GM12878 (cell line): ENCODE data around the gene VSX1. TPM values are rescaled to one million over a fixed set of nuclear protein-coding genes. Genes with fewer than 3 reads are reported as not detected.
A peak's percentile ranks its signal among the peaks of the same experiment; 100 is the strongest.

ENCODE experiments used
- ATAC-seq: fragments of 200-7000 bp; cut with Tn5 transposase; 3 replicates; pipeline ENCODE4 v1.9.1; 2020; ENCODE audit warnings: mild to moderate bottlenecking, moderate library complexity
- BruUV-seq: library from RNA; stranded (reverse); fragments of 400-500 nt; replicated peaks from 2 replicates; lab custom pipeline; 2021; lab: Mats Ljungman, UMichigan
- CTCF ChIA-PET: fragments of 300-600 bp; sonication (Branson Sonifier 250); formaldehyde crosslinking; extraction: SDS; loops from one replicate; lab custom pipeline; 2021; ENCODE audit warnings: inconsistent platforms; lab: Yijun Ruan, JAX
- POLR2A ChIA-PET: fragments of 350-600 bp; formaldehyde crosslinking; extraction: SDS; loops from one replicate; lab custom pipeline; 2021; ENCODE audit warnings: inconsistent platforms; lab: Charles Lee
- RAD21 ChIA-PET: fragments of 300-600 bp; sonication (Branson Sonifier 250); formaldehyde crosslinking; loops from one replicate; lab custom pipeline; 2023; ENCODE audit warnings: antibody characterized with exemption; ENCODE audit not compliant: unreplicated experiment; lab: Charles Lee
- SMC1A ChIA-PET: fragments of 300-600 bp; sonication (Branson Sonifier 250); formaldehyde crosslinking; loops from one replicate; lab custom pipeline; 2023; ENCODE audit not compliant: unreplicated experiment, uncharacterized antibody; lab: Charles Lee
- DNase-seq: peaks from one replicate; pipeline ENCODE4 v3.0.0-alpha.2; 2011; ENCODE audit warnings: low read depth, low spot score
- FAIRE-seq: peaks from 3 replicates; lab custom pipeline; 2011; peaks lifted over from hg19 to GRCh38; lab: Jason Lieb, UNC
- H2AFZ ChIP-seq: 2 replicates; pipeline ENCODE4 v1.6.0; 2011; ENCODE audit warnings: low read depth, low read length, control low read depth; ENCODE audit not compliant: control insufficient read depth
- H3K27ac ChIP-seq: 2 replicates; pipeline ENCODE4 v1.5.1; 2011; ENCODE audit warnings: control low read depth; ENCODE audit not compliant: control insufficient read depth, insufficient read depth
- H3K27me3 ChIP-seq, 2 experiments: replicated peaks in 1 of 2; 2 replicates each; pipeline versions ENCODE4 v1.6.0 to v1.6.1; 2011; ENCODE audit warnings: low read length in 1 of 2; ENCODE audit not compliant: control insufficient read depth in 2 of 2, insufficient read depth in 2 of 2
- H3K36me3 ChIP-seq, 2 experiments: 2 replicates each; pipeline ENCODE4 v1.5.1; 2011; ENCODE audit warnings: low read length in 1 of 2; ENCODE audit not compliant: control insufficient read depth in 2 of 2, insufficient read depth in 2 of 2
- H3K4me1 ChIP-seq: 2 replicates; pipeline ENCODE4 v1.6.1; 2011; ENCODE audit warnings: mild to moderate bottlenecking, low read length, moderate library complexity, mixed read lengths; ENCODE audit not compliant: control insufficient read depth, insufficient read depth
- H3K4me2 ChIP-seq: 2 replicates; pipeline ENCODE4 v1.6.0; 2011; ENCODE audit warnings: control low read depth; ENCODE audit not compliant: control insufficient read depth, insufficient read depth
- H3K4me3 ChIP-seq: fragments of 200-600 bp; sonication (generic); 2 replicates; pipeline ENCODE4 v1.5.1; 2016
- H3K79me2 ChIP-seq: 2 replicates; pipeline ENCODE4 v1.6.0; 2011; ENCODE audit warnings: low read length; ENCODE audit not compliant: control insufficient read depth, insufficient read depth
- H3K9ac ChIP-seq: 2 replicates; pipeline ENCODE4 v1.8.0; 2011; ENCODE audit warnings: low read length, control low read depth, mixed read lengths; ENCODE audit not compliant: control insufficient read depth, insufficient read depth
- H3K9me3 ChIP-seq: replicated peaks from 3 replicates; pipeline ENCODE4 v1.5.1; 2011; ENCODE audit warnings: mild to moderate bottlenecking, low read length; ENCODE audit not compliant: control insufficient read depth, insufficient read depth
- H4K20me1 ChIP-seq: 2 replicates; pipeline ENCODE4 v1.6.0; 2011; ENCODE audit not compliant: control insufficient read depth, insufficient read depth
- ATF2 ChIP-seq: IDR thresholded peaks from 2 replicates; pipeline ENCODE4 v1.6.1; 2012; ENCODE audit warnings: low read length, inconsistent platforms
- ATF7 ChIP-seq: fragments of 450-650 bp; IDR thresholded peaks from 2 replicates; pipeline ENCODE4 v1.6.1; 2016; ENCODE audit warnings: low read depth, mild to moderate bottlenecking
- BCL11A ChIP-seq: IDR thresholded peaks from 2 replicates; pipeline ENCODE4 v1.6.1; 2011; ENCODE audit warnings: low read depth, low read length
- CHD4 ChIP-seq: fragments of 200-600 bp; sonication (generic); IDR thresholded peaks from 2 replicates; pipeline ENCODE4 v1.6.1; 2016; ENCODE audit warnings: mild to moderate bottlenecking
- EZH2 ChIP-seq: IDR thresholded peaks from 2 replicates; pipeline ENCODE4 v1.6.1; 2012; ENCODE audit warnings: low read depth, mild to moderate bottlenecking, control low read depth, inconsistent platforms, low read length, borderline replicate concordance; ENCODE audit not compliant: control insufficient read depth
- MYC ChIP-seq: IDR thresholded peaks from 2 replicates; pipeline ENCODE4 v1.6.1; 2011; ENCODE audit warnings: mild to moderate bottlenecking, low read length, moderate library complexity, inconsistent platforms; ENCODE audit not compliant: insufficient read depth, insufficient replicate concordance, insufficient read length, severe bottlenecking
- POU2F2 ChIP-seq: IDR thresholded peaks from 3 replicates; pipeline ENCODE4 v1.6.1; 2011; ENCODE audit warnings: low read depth, mild to moderate bottlenecking, low read length, borderline replicate concordance
- RELA ChIP-seq: fragments of 450-650 bp; IDR thresholded peaks from 2 replicates; pipeline ENCODE4 v1.8.0; 2014; ENCODE audit warnings: borderline replicate concordance; ENCODE audit not compliant: partially characterized antibody
- TBL1XR1 ChIP-seq: IDR thresholded peaks from 2 replicates; pipeline ENCODE4 v1.6.1; 2012; ENCODE audit warnings: low read depth, low read length, improper control_type of control experiment
- ZNF592 ChIP-seq: fragments of 450-650 bp; IDR thresholded peaks from 2 replicates; pipeline ENCODE4 v1.6.1; 2017; ENCODE audit warnings: mild to moderate bottlenecking, moderate library complexity
- WGBS: methylation state at CpG from one replicate; pipeline ENCODE4 v1.1.6; 2016; ENCODE audit warnings: low lambda C conversion rate; ENCODE audit not compliant: insufficient replicate concordance, insufficient coverage; ENCODE audit errors: missing lambda C conversion rate; 5-methylcytosine and 5-hydroxymethylcytosine counted together
- in situ Hi-C: fragments of 300-500 bp; cut with MboI; formaldehyde crosslinking; loops from 9 replicates; pipeline ENCODE4 v1.14.3; 2018; ENCODE audit warnings: mixed read lengths
- intact Hi-C: fragments of 100-400 bp; cut with micrococcal nuclease; formaldehyde crosslinking; loops from one replicate; pipeline ENCODE4 v1.14.2; 2022; ENCODE audit not compliant: unreplicated experiment
- polyA plus RNA-seq, 11 experiments: library from polyadenylated mRNA; depleted of rRNA in 4 of 11; unstranded in 6 of 11; stranded (reverse) in 5 of 11; fragments of >200 nt; fragmentation: Nextera tagmentation in 4 of 11; fragmentation: Illumina TruSeq in 1 of 11; extraction: Ambion mirVana in 4 of 11; extraction: Trizol in 1 of 11; gene quantifications; 1 replicate in 1 of 11; 2 replicates in 10 of 11; pipeline versions ENCODE4 v1.2.1 to v1.2.3, GENCODE V29; 2011 to 2016; ENCODE audit warnings: inconsistent platforms in 2 of 11, missing spikeins in 2 of 11, low read depth in 1 of 11
- total RNA-seq, 4 experiments: library from RNA; depleted of rRNA in 3 of 4; stranded (reverse); fragments of >200 nt in 3 of 4; fragmentation: Illumina TruSeq in 1 of 4; extraction: Trizol in 1 of 4; gene quantifications; 2 replicates each; pipeline versions ENCODE4 v1.2.1 to v1.2.3, GENCODE V29; 2013 to 2021

Gene VSX1
- total and polyA plus RNA-seq, 10 of the 15 experiments (the other 5 are each of a cell fraction or from before 2014, with no cell fraction given): 0.05 TPM; not detected in 9

- ATAC-seq (no peak), FAIRE-seq (no peak), DNase-seq (no peak)
- no peaks in the 10 kb centered on the region for H4K20me1 ChIP-seq
- ChIA-PET SMC1A (no interaction called here), POLR2A (interaction anchor here (1.5 kb wide), 1 partner anchor 11 kb away, joined by 4 read pairs; no protein-coding TSS in a partner anchor), RAD21 (interaction anchor here (1.7 kb wide), 1 partner anchor 11 kb away, joined by 4 read pairs; no protein-coding TSS in a partner anchor), CTCF (interaction anchor here (1.4 to 1.7 kb wide), 2 partner anchors 10 to 355 kb away, joined by 3 to 4 read pairs; no protein-coding TSS in a partner anchor)
- H3K4me1 ChIP-seq: peaks cover 20% of the 10 kb centered on the region
- intact Hi-C loops: no loop called here
- no peak overlapping the region for H3K4me2 ChIP-seq
- peaks cover 4 to 11% of the 10 kb centered on the region in 2 experiments; a peak in 3 of 4 replicates for H3K36me3 ChIP-seq
- no peaks in the 10 kb centered on the region for H3K27me3 ChIP-seq
- H3K9ac ChIP-seq: no peak overlapping the region
- H3K4me3 ChIP-seq: no peak overlapping the region
- no peak overlapping the region for H3K27ac ChIP-seq
- WGBS: 96% methylated on average over 5 of the region's 5 CpGs
- no peaks in the 10 kb centered on the region; the same call in none of the 2 replicates for H3K79me2 ChIP-seq
- in situ Hi-C loops: no loop called here
- H2AFZ ChIP-seq: no peak overlapping the region
- no TSS peak for BruUV-seq
- TF ChIP-seq CHD4 (no peak), BCL11A (no peak)
- H3K9me3 ChIP-seq: no peaks in the 10 kb centered on the region
Observed at GRCh38 chr20:25044261-25044560, 37.7 kb downstream of the VSX1 start.

- H3K79me2 ChIP-seq: no peaks in the 10 kb centered on the region; the same call in none of the 2 replicates
- no peaks in the 10 kb centered on the region for H3K27me3 ChIP-seq
- peak overlapping the region; percentile 49 for H3K9ac ChIP-seq
- DNase-seq (no peak), FAIRE-seq (no peak), ATAC-seq (no peak)
- H3K27ac ChIP-seq: peak overlapping the region; percentile 72
- H4K20me1 ChIP-seq: no peaks in the 10 kb centered on the region
- peaks cover 4 to 11% of the 10 kb centered on the region in 2 experiments; a peak in 3 of 4 replicates for H3K36me3 ChIP-seq
- H2AFZ ChIP-seq: peak overlapping the region; percentile 68
- in situ Hi-C loops: no loop called here
- SMC1A ChIA-PET: no interaction called here
- WGBS: 94% methylated on average over 9 of the region's 9 CpGs
- POLR2A ChIA-PET: no interaction called here
- H3K4me1 ChIP-seq: peaks cover 20% of the 10 kb centered on the region
- CTCF ChIA-PET: interaction anchor here (0.6 to 1.7 kb wide), 3 partner anchors 16 to 355 kb away, joined by 3 to 4 read pairs (median 3); no protein-coding TSS in a partner anchor
- intact Hi-C loops: no loop called here
- peak overlapping the region; percentile 65 for H3K4me2 ChIP-seq
- no peaks in the 10 kb centered on the region for H3K9me3 ChIP-seq
- no peak overlapping the region for H3K4me3 ChIP-seq
- RAD21 ChIA-PET: interaction anchor here (1.7 kb wide), 1 partner anchor 12 kb away, joined by 4 read pairs; no protein-coding TSS in a partner anchor
- BruUV-seq: no TSS peak
- TF ChIP-seq ZNF592 (no peak), RELA (no peak), ATF2 (no peak), ATF7 (no peak), TBL1XR1 (no peak), POU2F2 (no peak), EZH2 (no peak), MYC (no peak)
Observed at GRCh38 chr20:25043499-25044260, 38.3 kb downstream of the VSX1 start.
